ENCODE data around the gene OR10S1. TPM values are rescaled to one million over a fixed set of nuclear protein-coding genes. Genes with fewer than 3 reads are reported as not detected.

The OR10S1 gene, protein sequence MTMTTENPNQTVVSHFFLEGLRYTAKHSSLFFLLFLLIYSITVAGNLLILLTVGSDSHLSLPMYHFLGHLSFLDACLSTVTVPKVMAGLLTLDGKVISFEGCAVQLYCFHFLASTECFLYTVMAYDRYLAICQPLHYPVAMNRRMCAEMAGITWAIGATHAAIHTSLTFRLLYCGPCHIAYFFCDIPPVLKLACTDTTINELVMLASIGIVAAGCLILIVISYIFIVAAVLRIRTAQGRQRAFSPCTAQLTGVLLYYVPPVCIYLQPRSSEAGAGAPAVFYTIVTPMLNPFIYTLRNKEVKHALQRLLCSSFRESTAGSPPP
- not detected in 2 replicates for total RNA-seq

DNA sequence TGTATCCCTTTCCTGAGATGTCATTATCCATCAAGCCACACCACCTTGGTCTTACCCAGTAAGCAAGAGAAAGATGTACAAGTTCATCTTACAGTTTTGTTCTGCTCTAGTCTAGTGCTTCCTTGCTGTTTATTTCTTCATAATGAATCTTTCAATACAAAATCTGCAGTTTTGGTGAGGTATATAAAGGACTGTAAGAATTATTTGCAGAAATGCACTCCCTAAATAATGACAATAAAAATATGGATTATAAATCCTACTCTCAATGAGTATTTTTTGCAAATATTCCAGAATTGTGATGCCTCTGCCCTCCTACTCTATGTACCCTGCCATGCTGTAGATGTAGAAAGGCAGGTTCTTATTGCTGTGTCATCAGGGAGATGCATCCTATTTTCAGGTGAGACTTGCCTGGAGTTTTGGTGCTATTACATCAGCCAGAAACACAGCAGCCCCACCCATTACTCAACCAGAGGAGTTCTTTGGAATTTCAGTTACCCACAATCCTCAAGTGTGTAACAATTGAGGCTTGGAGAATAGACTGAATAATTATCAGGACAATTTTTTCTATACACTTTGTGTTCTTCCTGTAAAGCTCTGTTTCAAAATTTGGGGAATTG lies at the start of gene OR10S1:
OR10S1 (minus strand) TSS at position 51 of the 617 bp plus-strand sequence. CDS start 117 bp downstream, outside the sequence.

DNA sequence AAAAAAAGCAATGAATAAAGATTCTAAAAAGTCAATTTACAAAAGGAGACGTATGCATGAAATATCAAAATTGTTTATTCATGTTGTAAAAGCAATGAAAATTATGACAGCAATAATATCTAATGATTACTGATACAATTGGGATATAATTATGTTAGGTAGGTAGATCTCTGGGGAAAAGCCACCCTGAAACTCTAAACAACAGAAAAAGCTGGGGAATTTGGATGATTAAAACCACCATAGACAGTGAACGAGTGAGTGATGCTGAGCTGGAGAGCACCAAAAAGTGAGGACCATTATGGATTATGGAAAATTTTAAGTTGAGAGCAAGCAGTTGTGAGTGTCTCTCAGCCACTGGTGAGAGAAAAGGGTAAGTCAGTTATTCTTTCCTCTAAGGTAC lies 48.9 kb upstream of the OR10S1 start, which contains the start of gene OR10G8:
OR10G8 (plus strand) TSS at position 301 of the 400 bp plus-strand sequence. CDS start 2,825 bp downstream, outside the sequence.

DNA sequence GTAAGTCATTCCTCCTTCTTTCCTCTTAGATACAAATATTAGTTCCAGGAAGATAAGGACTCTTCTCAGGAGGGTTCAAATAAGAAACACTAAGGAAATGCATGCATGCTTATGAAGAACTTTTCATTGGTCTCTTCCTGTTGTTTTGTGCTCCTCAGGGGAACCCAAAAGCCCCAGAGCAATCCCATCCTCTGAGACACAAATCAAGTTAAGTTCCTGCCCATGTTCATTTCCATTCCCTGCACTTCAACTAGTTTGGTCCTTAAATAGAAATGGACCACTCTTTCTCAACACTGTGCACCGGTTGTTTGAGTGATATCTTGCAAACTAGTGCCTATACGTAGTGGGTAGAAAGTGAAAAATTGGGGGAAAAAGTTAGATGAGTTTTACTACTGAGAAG lies 35.1 kb upstream of the OR10S1 start, which contains the start of gene OR10G4:
OR10G4 (plus strand) TSS at position 301 of the 400 bp plus-strand sequence. CDS start 2,578 bp downstream, outside the sequence.

DNA sequence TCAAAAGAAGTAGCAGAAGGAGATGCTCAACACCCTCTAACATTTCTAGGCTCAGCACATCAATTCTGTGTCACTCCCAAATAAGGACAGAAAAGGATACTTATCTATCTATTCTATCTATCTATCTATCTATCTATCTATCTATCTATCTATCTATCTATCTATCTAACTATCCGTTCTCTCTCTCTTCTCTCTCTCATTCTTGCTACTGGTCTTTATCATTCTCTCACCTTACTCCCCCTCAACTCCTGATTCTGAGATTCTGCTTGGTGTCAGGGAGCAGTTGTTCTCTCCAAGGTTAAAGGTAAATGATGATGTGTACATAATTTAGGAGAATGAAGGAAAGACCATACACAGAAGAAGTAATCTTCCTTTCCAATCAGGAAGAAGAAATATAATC lies 17.5 kb upstream of the OR10S1 start, which contains the start of gene OR10G6:
OR10G6 (minus strand) TSS at position 43 of the 400 bp plus-strand sequence; CDS start at position 43, 0 bp downstream.

DNA sequence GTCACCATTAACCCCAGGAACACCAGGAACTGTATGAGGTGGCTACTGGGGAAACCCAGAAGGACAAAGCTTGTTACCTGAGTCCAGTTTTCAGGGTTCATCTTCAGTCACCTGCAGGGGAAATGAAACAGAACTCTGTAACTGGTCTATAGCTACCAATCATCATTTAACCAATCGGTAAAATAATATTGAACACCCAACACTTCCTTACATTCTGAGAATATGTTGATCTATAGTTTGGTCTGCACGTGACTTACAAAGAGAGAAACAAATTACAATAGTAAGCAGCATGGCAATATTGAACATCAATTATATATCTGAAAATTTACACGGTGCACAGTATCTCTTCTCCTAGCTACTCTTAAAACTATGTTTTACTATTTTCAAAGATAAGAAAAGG lies 33.8 kb downstream of the OR10S1 start, which contains the start of gene OR6T1:
OR6T1 (minus strand) TSS at position 101 of the 400 bp plus-strand sequence; CDS start at position 101, 0 bp downstream.

DNA sequence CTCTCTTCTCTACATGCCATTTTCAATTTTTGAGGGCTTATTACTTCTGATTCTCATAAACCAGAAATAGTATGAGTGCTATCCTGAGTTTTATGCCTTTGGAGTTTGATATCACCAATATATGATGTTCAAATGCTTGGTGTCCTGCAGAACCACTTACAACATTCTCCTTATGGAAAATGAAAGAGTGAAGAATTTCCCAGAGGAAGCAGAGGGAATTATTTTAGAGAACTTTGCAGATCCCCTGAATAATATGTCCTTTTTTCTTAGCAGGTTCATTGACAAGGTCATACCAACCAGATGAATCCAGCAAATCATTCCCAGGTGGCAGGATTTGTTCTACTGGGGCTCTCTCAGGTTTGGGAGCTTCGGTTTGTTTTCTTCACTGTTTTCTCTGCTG lies 38.3 kb downstream of the OR10S1 start, which contains the start of gene OR4D5:
OR4D5 (plus strand) TSS at position 301 of the 400 bp plus-strand sequence; CDS start at position 301, 0 bp downstream.

Other genes with a start within 250 kb of the OR10S1 start
- gene ZNF202, start 236.1 kb downstream of the OR10S1 start, total RNA-seq, result 7.5 and 9.6 TPM in 2 replicates
- not detected in 2 replicates for gene OR6X1, start 223.3 kb downstream of the OR10S1 start, total RNA-seq
- not detected in 2 replicates for gene OR6M1, start 171.4 kb downstream of the OR10S1 start, total RNA-seq
- gene TMEM225, start 92.1 kb downstream of the OR10S1 start, total RNA-seq, result not detected in 2 replicates
- not detected in 2 replicates for gene OR8D4, start 75.6 kb downstream of the OR10S1 start, total RNA-seq
- not detected in 2 replicates for gene OR4D5, start 38.2 kb downstream of the OR10S1 start, total RNA-seq
- gene OR6T1, start 33.9 kb downstream of the OR10S1 start, total RNA-seq, result not detected in 2 replicates
- gene OR10G6, start 17.4 kb upstream of the OR10S1 start, total RNA-seq, result not detected in 2 replicates
- 0.33 TPM in 1 of 2 replicates, not detected in the other for gene OR10G4, start 35.2 kb upstream of the OR10S1 start, total RNA-seq
- 0.65 TPM in 1 of 2 replicates, not detected in the other for gene OR10G9, start 45.2 kb upstream of the OR10S1 start, total RNA-seq
- gene OR10G8, start 49.0 kb upstream of the OR10S1 start, total RNA-seq, result 0.19 and 0.33 TPM in 2 replicates
- gene OR10G7, start 63.5 kb upstream of the OR10S1 start, total RNA-seq, result not detected in 2 replicates
- 13.1 and 13.2 TPM in 2 replicates for gene VWA5A, start 137.7 kb upstream of the OR10S1 start, total RNA-seq
- not detected in 2 replicates for gene OR10D3, start 205.6 kb upstream of the OR10S1 start, total RNA-seq

Measured in vein endothelial cell (primary cell).